HepG2 (cell line): ENCODE data around the gene RNLS. TPM values are rescaled to one million over a fixed set of nuclear protein-coding genes. Genes with fewer than 3 reads are reported as not detected.

Experiments used
- ATAC-seq: fragments of 200-7000 bp; cut with Tn5 transposase; 3 replicates; pipeline ENCODE4 v1.9.1; 2020; ENCODE audit warnings: mild to moderate bottlenecking, moderate library complexity
- BruUV-seq: library from RNA; stranded (reverse); fragments of 400-500 nt; replicated peaks from 2 replicates; lab custom pipeline; 2021; lab: Mats Ljungman, UMichigan
- CTCF ChIA-PET: fragments of 300-600 bp; formaldehyde crosslinking; extraction: SDS; loops from one replicate; lab custom pipeline; 2021; ENCODE audit warnings: low total read pairs, inconsistent platforms, low intra/inter-chr PET ratio; lab: Yijun Ruan, JAX
- POLR2A ChIA-PET: fragments of 350-600 bp; sonication (Branson Sonifier 250); formaldehyde crosslinking; loops from one replicate; lab custom pipeline; 2020; ENCODE audit warnings: antibody characterized with exemption, inconsistent platforms; lab: Yijun Ruan, JAX
- DNase-seq: peaks from one replicate; pipeline ENCODE4 v3.0.0-alpha.2; 2015; ENCODE audit warnings: low spot score
- FAIRE-seq: peaks from 3 replicates; lab custom pipeline; 2011; peaks lifted over from hg19 to GRCh38; lab: Jason Lieb, UNC
- H2AFZ ChIP-seq: one replicate; pipeline ENCODE4 v1.6.1; 2011; ENCODE audit warnings: low read length, inconsistent platforms
- H3K27ac ChIP-seq: fragments of 300-600 bp; 3 replicates; pipeline ENCODE4 v1.8.0; 2011; ENCODE audit warnings: mixed run types, mild to moderate bottlenecking, mixed read lengths, low read length, inconsistent platforms; ENCODE audit not compliant: insufficient read depth; ENCODE audit errors: extremely low read length
- H3K27me3 ChIP-seq, 2 experiments: fragments of 200-600 bp in 1 of 2; 2 replicates in 1 of 2; 3 replicates in 1 of 2; pipeline versions ENCODE4 v1.6.0 to v1.8.0; 2011; ENCODE audit warnings: low read length in 2 of 2, mild to moderate bottlenecking in 2 of 2, moderate library complexity in 2 of 2, inconsistent platforms in 1 of 2; ENCODE audit not compliant: insufficient read depth in 2 of 2, control insufficient read depth in 1 of 2
- H3K36me3 ChIP-seq, 2 experiments: fragments of 200-600 bp in 1 of 2; replicated peaks in 1 of 2; 2 replicates in 1 of 2; 3 replicates in 1 of 2; pipeline versions ENCODE4 v1.5.1 to v1.8.0; 2011; ENCODE audit warnings: low read length in 2 of 2, inconsistent platforms in 1 of 2; ENCODE audit not compliant: insufficient read depth in 2 of 2, control insufficient read depth in 1 of 2
- H3K4me1 ChIP-seq: 2 replicates; pipeline ENCODE4 v1.5.1; 2012; ENCODE audit warnings: low read length, inconsistent platforms; ENCODE audit not compliant: insufficient read depth
- H3K4me2 ChIP-seq: 2 replicates; pipeline ENCODE4 v1.6.0; 2011; ENCODE audit warnings: low read depth, low read length, inconsistent platforms
- H3K4me3 ChIP-seq, 3 experiments: fragments of 200-600 bp in 1 of 3; sonication (generic), shearing (Covaris generic) in 1 of 3; replicated peaks in 1 of 3; 2 replicates each; pipeline ENCODE4 v1.5.1; 2011 to 2016; ENCODE audit warnings: low read length in 3 of 3, inconsistent platforms in 2 of 3, low read depth in 2 of 3, mild to moderate bottlenecking in 2 of 3, control low read depth in 1 of 3, mixed read lengths in 1 of 3; ENCODE audit not compliant: insufficient read depth in 1 of 3
- H3K79me2 ChIP-seq: one replicate; pipeline ENCODE4 v1.6.1; 2011; ENCODE audit warnings: low read length, inconsistent platforms; ENCODE audit not compliant: insufficient read depth
- H3K9ac ChIP-seq: 2 replicates; pipeline ENCODE4 v1.6.0; 2011; ENCODE audit warnings: mild to moderate bottlenecking, low read depth, low read length, inconsistent platforms; ENCODE audit not compliant: insufficient read depth
- H3K9me3 ChIP-seq: 2 replicates; pipeline ENCODE4 v1.5.1; 2012; ENCODE audit warnings: mild to moderate bottlenecking, low read length
- H4K20me1 ChIP-seq: 2 replicates; pipeline ENCODE4 v1.6.0; 2011; ENCODE audit warnings: inconsistent platforms, mild to moderate bottlenecking, low read length, moderate library complexity; ENCODE audit not compliant: insufficient read depth
- CREM ChIP-seq, 2 experiments: sonication (generic) in 1 of 2; formaldehyde crosslinking in 1 of 2; IDR thresholded peaks; 2 replicates each; pipeline versions ENCODE4 v1.4.0 to v1.6.1; 2016 to 2020; ENCODE audit warnings: antibody characterized with exemption in 1 of 2, mild to moderate bottlenecking in 1 of 2, missing genetic modification reagents in 1 of 2
- FOXO4 ChIP-seq: sonication (generic); formaldehyde crosslinking; conservative IDR thresholded peaks from 2 replicates; pipeline ENCODE4 v1.8.1; 2023; ENCODE audit warnings: missing genetic modification reagents
- IKZF1 ChIP-seq: fragments of 450-650 bp; IDR thresholded peaks from 2 replicates; pipeline ENCODE4 v1.7.1; 2016
- JUNB ChIP-seq: sonication (generic); formaldehyde crosslinking; IDR thresholded peaks from 2 replicates; pipeline ENCODE4 v1.8.0; 2022; ENCODE audit warnings: missing genetic modification reagents, mild to moderate bottlenecking, borderline replicate concordance
- NFIB ChIP-seq: sonication (generic); formaldehyde crosslinking; IDR thresholded peaks from 2 replicates; pipeline ENCODE4 v1.9.0; 2021; ENCODE audit warnings: missing genetic modification reagents, mild to moderate bottlenecking, borderline replicate concordance
- NFKB2 ChIP-seq: sonication (generic); formaldehyde crosslinking; IDR thresholded peaks from 2 replicates; pipeline ENCODE4 v1.4.0; 2020; ENCODE audit warnings: missing genetic modification reagents, borderline replicate concordance
- NRL ChIP-seq: sonication (generic); formaldehyde crosslinking; IDR thresholded peaks from 2 replicates; pipeline ENCODE4 v1.5.0; 2020; ENCODE audit warnings: missing genetic modification reagents, mild to moderate bottlenecking, moderate library complexity, borderline replicate concordance
- POLR2AphosphoS5 ChIP-seq: IDR thresholded peaks from 2 replicates; pipeline ENCODE4 v1.6.1; 2012; ENCODE audit warnings: low read depth, low read length
- REL ChIP-seq: sonication (generic); formaldehyde crosslinking; conservative IDR thresholded peaks from 2 replicates; pipeline ENCODE4 v1.8.0; 2022; ENCODE audit warnings: mild to moderate bottlenecking, missing genetic modification reagents, moderate library complexity
- TEAD3 ChIP-seq: optimal IDR thresholded peaks from 2 replicates; pipeline ENCODE3; 2016; ENCODE audit warnings: borderline replicate concordance
- TFAP4 ChIP-seq: sonication (generic); IDR thresholded peaks from 2 replicates; pipeline ENCODE4 v1.6.1; 2016; ENCODE audit warnings: low read depth, borderline replicate concordance
- TSC22D2 ChIP-seq: sonication (generic); formaldehyde crosslinking; IDR thresholded peaks from 2 replicates; pipeline ENCODE4 v1.5.1; 2020; ENCODE audit warnings: missing genetic modification reagents, mild to moderate bottlenecking, borderline replicate concordance
- ZNF24 ChIP-seq: fragments of 450-650 bp; IDR thresholded peaks from 2 replicates; pipeline ENCODE4 v1.6.1; 2017; ENCODE audit warnings: antibody characterized with exemption, mild to moderate bottlenecking
- ZNF292 ChIP-seq: sonication (generic); formaldehyde crosslinking; IDR thresholded peaks from 2 replicates; pipeline ENCODE4 v1.8.1; 2022; ENCODE audit warnings: mild to moderate bottlenecking, low read depth, missing genetic modification reagents, borderline replicate concordance
- ZNF367 ChIP-seq: sonication (generic); formaldehyde crosslinking; IDR thresholded peaks from 2 replicates; pipeline ENCODE4 v1.4.0; 2020; ENCODE audit warnings: missing genetic modification reagents, borderline replicate concordance
- ZNF556 ChIP-seq: sonication (generic); formaldehyde crosslinking; IDR thresholded peaks from 2 replicates; pipeline ENCODE4 v1.4.0; 2020; ENCODE audit warnings: mild to moderate bottlenecking, missing genetic modification reagents, borderline replicate concordance
- ZNF709 ChIP-seq: sonication (generic); formaldehyde crosslinking; IDR thresholded peaks from 2 replicates; pipeline ENCODE4 v1.5.0; 2020; ENCODE audit warnings: mild to moderate bottlenecking, missing genetic modification reagents
- ZNF724P ChIP-seq: sonication (generic); formaldehyde crosslinking; IDR thresholded peaks from 2 replicates; pipeline ENCODE4 v1.8.0; 2022; ENCODE audit warnings: missing genetic modification reagents, borderline replicate concordance
- ZSCAN22 ChIP-seq: sonication (generic); formaldehyde crosslinking; IDR thresholded peaks from 2 replicates; pipeline ENCODE4 v1.4.0; 2020; ENCODE audit warnings: mild to moderate bottlenecking, missing genetic modification reagents
- WGBS: methylation state at CpG from one replicate; pipeline ENCODE4 v1.1.6; 2017; ENCODE audit warnings: low lambda C conversion rate; 5-methylcytosine and 5-hydroxymethylcytosine counted together
- in situ Hi-C: cut with HindIII; loops from 2 replicates; pipeline ENCODE4 v1.10.0; 2017; ENCODE audit warnings: low pct_unique_long_range_greater_than_20kb; ENCODE audit not compliant: extremely low pct_ligation_motif_present
- intact Hi-C: fragments of 100-400 bp; cut with micrococcal nuclease; formaldehyde crosslinking; loops from one replicate; pipeline ENCODE4 v1.10.0; 2022; ENCODE audit not compliant: unreplicated experiment
- polyA plus RNA-seq, 8 experiments: library from polyadenylated mRNA; depleted of rRNA in 3 of 8; stranded (reverse) in 7 of 8; unstranded in 1 of 8; fragments of >200 nt; fragmentation: Illumina TruSeq in 4 of 8; extraction: Trizol in 4 of 8; gene quantifications; 2 replicates each; pipeline versions ENCODE4 v1.2.1 to v1.2.3, GENCODE V29; 2011 to 2016; ENCODE audit warnings: low read depth in 4 of 8, missing spikeins in 1 of 8, mixed read lengths in 1 of 8; ENCODE audit not compliant: insufficient read depth in 1 of 8
- total RNA-seq, 5 experiments: library from RNA; depleted of rRNA; stranded (reverse); fragments of >200 nt; fragmentation: Illumina TruSeq; extraction: Trizol; gene quantifications; 2 replicates each; pipeline ENCODE4 v1.2.3, GENCODE V29; 2016; ENCODE audit warnings: low read depth in 1 of 5
- TF ChIP-seq, protein P1 (sequence below): sonication (generic); formaldehyde crosslinking; IDR thresholded peaks from 2 replicates; pipeline ENCODE4 v1.5.0; 2020; ENCODE audit warnings: missing genetic modification reagents
- TF ChIP-seq, protein P2 (sequence below): sonication (generic); formaldehyde crosslinking; IDR thresholded peaks from 2 replicates; pipeline ENCODE4 v1.5.0; 2020; ENCODE audit warnings: missing genetic modification reagents, mild to moderate bottlenecking, borderline replicate concordance

RNLS gene
- total and polyA plus RNA-seq, 2 of the 13 experiments (the other 11 are each of a cell fraction or from before 2014, with no cell fraction given): not detected

- TF ChIP-seq ZSCAN22: no peak
- TF ChIP-seq ZNF724P (CRISPR knock-in tag): no peak
- no peak for TF ChIP-seq TFAP4
- no peak for TF ChIP-seq ZNF292 (CRISPR knock-in tag)
- TF ChIP-seq NRL (CRISPR knock-in tag): no peak
- no peak for TF ChIP-seq TEAD3 (CRISPR knock-in tag)
Measured at GRCh38 chr10:88428442-88428841, 154.7 kb downstream of the RNLS start (continued).

GRCh38 chr10:88427024-88427423 is 156.1 kb downstream of the RNLS start:
- no peak for DNase-seq
- Histone ChIP-seq H3K9ac (no peak overlapping the region), H3K27ac (no peak overlapping the region), H3K36me3 (no peaks in the 10 kb centered on the region), H2AFZ (no peak overlapping the region), H3K4me2 (no peak overlapping the region), H3K4me1 (no peaks in the 10 kb centered on the region), H3K27me3 (no peaks in the 10 kb centered on the region), H3K79me2 (no peaks in the 10 kb centered on the region), H4K20me1 (no peaks in the 10 kb centered on the region), H3K9me3 (no peaks in the 10 kb centered on the region), H3K4me3 (no peak overlapping the region)
- ChIA-PET CTCF (no interaction called here), POLR2A (no interaction called here)
- FAIRE-seq: no peak
- no TSS peak for BruUV-seq
- intact Hi-C loops (no loop called here), in situ Hi-C loops (no loop called here)
- WGBS: 25% methylated on average over 2 of the region's 2 CpGs
- ATAC-seq: no peak
- TF ChIP-seq TSC22D2 (CRISPR knock-in tag) (no peak), ZNF709 (no peak), REL (CRISPR knock-in tag) (no peak), POLR2AphosphoS5 (no peak), CREM (IDR thresholded peaks at IDR 0.05) (no peak), CREM (CRISPR knock-in tag; IDR thresholded peaks at IDR 0.05) (no peak), NFKB2 (CRISPR knock-in tag) (no peak), JUNB (no peak), ZNF24 (no peak), IKZF1 (no peak), NFIB (no peak), ZNF367 (CRISPR knock-in tag) (no peak), FOXO4 (no peak), ZNF556 (CRISPR knock-in tag) (no peak)
- TF ChIP-seq, protein P1, sequence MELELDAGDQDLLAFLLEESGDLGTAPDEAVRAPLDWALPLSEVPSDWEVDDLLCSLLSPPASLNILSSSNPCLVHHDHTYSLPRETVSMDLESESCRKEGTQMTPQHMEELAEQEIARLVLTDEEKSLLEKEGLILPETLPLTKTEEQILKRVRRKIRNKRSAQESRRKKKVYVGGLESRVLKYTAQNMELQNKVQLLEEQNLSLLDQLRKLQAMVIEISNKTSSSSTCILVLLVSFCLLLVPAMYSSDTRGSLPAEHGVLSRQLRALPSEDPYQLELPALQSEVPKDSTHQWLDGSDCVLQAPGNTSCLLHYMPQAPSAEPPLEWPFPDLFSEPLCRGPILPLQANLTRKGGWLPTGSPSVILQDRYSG (CRISPR knock-in tag): no peak
- TF ChIP-seq, protein P2, sequence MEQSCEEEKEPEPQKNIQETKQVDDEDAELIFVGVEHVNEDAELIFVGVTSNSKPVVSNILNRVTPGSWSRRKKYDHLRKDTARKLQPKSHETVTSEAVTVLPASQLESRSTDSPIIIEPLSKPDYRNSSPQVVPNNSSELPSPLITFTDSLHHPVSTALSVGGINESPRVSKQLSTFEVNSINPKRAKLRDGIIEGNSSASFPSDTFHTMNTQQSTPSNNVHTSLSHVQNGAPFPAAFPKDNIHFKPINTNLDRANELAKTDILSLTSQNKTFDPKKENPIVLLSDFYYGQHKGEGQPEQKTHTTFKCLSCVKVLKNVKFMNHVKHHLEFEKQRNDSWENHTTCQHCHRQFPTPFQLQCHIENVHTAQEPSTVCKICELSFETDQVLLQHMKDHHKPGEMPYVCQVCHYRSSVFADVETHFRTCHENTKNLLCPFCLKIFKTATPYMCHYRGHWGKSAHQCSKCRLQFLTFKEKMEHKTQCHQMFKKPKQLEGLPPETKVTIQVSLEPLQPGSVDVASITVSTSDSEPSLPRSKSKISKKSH (CRISPR knock-in tag): no peak
